NK-92 (cell line): ENCODE data around the gene FAM131C.
"Not testable (repeated sequence)": the region's sequence is repeated elsewhere in the genome, so short reads cannot be mapped to it uniquely, and the experiment has no call there.

ENCODE experiments used
- DNase-seq: peaks from one replicate; lab custom pipeline; 2025; ENCODE audit not compliant: unreplicated experiment; lab: John Stamatoyannopoulos, UW

The FAM131C gene

DNA sequence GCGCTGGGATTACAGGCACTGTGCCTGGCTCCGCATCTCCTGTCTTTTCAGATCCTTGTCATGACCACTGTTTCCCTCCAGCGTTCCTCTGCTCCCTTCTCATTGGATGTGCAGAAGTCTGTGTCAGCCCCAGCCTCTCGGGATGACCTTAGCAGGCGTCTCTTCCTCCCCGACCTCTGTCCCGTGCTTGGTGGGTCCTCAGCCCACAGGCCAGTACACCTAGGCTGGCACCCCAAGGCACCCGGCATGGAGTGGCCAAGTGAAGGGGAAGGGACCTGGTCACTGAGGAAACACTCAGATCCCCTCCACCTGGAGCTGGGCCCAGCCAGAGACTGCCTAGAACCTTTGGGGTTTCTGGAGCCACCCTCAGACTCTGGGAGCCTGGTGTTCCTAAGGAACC is 32.3 kb downstream of the FAM131C start:
- DNase-seq: no peak

DNA sequence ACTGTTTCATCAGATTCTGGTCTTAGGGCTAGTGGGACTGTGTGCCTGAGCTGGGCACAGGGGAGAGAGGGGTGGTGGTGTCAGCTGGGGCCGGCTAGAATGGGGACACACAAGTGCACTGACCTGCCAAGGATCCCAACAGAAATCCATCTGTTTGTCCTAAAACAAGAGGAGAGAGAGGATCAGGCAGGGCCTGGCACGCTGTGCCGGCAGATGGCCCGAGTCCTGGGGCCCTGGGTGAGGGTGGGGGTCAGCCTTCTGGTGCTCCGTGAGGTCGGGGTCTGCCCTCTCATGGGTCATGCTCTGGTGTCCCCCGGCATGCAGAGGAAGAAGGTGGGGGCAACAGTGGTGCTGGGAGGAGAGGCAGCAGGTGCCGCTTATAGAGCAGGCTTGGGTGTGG is 33.6 kb downstream of the FAM131C start:
- not testable (repeated sequence) for DNase-seq

DNA sequence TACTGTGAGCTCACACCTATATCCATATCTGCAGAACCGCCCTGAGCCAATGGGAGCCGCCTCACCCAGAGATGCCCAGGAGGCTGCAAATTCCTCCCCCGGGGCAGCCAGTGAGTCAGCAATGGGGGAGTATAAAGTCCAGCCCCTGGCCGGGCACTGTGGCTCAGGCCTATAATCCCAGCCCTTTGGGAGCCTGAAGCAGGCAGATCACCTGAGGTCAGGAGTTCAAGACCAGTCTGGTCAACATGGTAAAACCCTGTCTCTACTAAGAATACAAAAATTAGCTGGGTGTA is 34.9 kb downstream of the FAM131C start:
- DNase-seq: no peak

DNA sequence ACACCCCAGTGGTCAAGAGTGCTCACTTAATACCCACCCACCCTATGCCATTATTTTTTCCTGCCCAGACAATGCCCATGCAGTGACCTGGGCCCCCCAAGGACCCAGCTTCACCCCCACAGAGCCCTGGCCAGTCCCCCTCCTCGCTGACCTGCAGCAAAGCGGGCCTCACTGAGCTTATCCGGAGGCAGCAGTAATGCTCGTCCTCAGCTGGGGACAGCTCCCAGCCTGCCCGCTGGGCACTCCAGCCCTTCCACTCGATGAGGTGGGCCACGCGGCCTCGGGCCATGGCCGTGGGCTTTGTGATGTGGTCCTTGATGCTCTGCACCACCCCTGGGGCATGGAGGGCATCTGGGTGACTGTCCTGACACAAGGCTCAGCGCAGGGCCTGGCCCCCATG is 37.0 kb downstream of the FAM131C start:
- DNase-seq: not testable (repeated sequence)

DNA sequence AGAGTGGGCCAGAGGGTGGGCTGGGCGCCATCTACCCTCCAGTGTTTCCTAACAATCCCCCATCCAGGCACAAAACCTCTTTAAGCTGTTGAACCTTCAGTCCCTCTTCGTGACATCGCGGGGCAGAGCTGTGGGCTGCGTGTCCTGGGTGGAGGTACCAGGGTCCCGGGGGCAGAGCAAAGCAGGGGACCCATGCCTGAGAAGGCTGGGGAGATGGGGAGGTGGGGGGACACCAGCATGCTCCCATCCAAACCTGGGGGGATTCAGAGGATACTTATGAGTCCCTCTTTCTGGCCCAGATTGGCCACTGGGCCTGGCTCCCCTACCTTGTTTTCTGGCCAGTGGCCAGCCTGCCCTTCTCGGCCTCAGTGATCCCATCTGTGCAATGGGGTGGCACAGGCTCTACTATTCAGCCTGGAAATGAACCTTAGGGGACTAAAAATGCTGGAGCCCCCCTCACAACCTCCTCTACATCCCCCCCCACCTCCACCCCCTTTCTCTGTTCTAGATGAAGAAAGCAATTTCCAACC is 40.3 kb downstream of the FAM131C start:
- DNase-seq: not testable (repeated sequence)

DNA sequence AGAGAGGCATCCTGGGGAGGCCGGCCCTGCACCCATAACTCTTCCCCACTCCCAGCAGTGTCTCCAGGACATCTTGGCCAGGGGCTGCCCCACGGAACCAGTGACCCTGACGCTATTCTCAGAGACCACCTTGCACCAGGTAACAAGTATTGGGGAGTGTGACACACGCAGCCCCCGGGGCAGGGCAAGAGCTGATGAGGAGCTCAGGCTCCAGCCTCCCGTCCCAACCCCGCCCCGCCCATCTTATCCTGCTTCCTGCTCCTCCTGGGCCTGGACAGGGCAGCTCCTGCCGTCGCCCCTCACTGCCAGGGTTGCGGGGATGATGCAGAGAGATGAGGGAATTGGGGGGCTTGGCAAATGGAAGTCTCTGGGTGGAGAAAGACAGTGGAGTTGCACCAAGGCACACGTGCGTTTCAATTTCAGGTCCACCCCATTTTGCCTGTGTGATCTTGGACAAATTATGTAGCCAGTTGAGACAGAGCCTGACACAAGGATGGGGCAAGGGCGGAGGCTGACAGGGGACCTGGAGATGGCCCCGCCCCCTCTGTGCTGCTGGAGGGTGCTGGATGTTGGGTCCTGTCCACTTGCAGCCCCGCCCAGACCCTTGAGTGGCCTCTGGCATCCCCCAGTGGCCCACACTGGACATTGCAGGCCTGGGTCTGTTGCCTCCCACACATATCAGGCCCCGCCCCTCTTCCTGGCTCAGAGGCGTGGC is 40.9 kb downstream of the FAM131C start:
- no peak for DNase-seq

DNA sequence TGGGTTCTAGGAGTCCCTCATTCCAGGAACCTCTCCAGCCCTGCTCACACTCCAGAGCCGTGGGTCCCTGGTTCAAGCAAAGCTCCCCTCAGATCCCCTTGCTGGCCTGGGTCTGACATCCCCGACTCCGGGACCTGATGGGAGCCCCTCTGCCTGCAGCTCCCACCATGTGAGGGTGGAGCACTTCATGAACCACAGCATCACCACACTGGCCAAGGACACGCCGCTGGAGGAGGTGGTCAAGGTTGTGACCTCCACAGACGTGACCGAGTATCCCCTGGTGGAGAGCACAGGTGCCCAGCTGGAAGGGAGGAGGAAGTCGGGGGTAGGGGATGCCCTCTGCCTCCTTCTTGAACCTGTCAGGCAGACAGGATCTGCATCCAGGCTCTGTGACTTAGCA is 41.9 kb downstream of the FAM131C start:
- no peak for DNase-seq

DNA sequence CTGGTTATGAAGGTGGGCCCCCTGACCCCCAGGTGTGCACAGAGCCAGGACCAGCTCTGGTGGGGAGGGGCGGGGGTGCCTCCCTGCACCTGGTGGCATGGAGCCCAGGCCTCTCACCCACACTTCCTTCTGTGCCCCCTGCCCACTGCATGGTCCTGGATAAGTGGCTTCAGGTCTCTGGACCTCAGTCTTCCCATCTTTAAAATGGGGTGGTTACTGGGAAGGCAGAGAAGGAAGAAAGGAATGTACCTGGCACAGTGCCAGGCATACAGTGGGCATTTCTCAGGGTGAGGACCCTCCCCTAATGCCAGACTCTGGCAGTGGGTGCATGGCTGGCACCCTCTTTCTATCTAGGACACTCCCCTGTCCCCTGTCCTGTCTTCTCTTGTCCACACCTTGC is 44.2 kb downstream of the FAM131C start:
- no peak for DNase-seq

DNA sequence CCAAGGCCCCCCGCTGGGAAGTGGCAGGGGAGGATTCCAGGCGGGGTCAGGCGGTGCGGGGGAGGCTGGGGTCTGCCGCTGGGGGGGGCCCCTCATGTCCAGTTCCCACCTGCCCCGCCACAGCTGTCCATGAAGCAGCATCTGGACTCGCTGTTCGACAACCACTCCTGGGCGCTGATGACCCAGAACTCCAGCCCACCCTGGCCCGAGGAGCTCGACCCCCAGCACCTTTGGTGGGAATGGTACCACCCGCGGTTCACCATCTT is 44.5 kb downstream of the FAM131C start:
- not testable (repeated sequence) for DNase-seq

DNA sequence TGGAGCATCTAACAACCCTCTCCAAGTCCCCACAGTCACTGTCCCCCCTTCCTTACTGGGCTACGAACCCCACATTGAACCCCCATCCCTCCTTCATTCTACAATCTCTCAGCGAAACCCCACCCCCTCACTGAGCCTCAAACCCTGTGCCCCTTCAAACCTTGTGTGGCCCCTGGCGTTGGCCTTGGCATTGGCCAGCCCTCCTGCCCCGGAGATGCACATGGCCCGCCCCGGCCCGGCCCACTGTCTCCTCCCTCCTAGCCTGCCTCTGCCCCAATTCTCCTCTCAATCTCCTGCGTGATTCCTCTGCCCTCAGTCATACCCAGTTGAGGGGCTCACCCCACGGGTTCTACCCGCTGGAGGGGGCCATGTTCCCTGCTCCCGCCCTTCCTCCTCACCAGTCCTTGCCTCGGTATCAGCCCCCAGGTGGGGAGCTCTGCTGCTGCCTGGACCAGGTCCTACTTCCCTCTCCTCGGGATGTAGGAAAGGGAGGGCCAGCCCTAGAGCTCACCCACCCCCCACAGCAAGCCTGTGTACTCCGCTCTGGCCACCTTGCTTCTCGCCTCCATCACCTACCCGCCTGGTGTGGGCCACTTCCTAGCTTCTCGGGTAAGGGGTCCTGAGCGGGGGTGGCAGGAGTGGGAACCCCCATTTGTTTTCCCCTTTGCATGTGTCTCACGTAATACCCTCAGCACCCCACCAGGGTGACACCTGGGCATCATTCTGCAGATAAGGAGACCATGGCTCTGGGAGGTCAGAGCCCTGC is 45.0 kb downstream of the FAM131C start:
- DNase-seq: no peak

DNA sequence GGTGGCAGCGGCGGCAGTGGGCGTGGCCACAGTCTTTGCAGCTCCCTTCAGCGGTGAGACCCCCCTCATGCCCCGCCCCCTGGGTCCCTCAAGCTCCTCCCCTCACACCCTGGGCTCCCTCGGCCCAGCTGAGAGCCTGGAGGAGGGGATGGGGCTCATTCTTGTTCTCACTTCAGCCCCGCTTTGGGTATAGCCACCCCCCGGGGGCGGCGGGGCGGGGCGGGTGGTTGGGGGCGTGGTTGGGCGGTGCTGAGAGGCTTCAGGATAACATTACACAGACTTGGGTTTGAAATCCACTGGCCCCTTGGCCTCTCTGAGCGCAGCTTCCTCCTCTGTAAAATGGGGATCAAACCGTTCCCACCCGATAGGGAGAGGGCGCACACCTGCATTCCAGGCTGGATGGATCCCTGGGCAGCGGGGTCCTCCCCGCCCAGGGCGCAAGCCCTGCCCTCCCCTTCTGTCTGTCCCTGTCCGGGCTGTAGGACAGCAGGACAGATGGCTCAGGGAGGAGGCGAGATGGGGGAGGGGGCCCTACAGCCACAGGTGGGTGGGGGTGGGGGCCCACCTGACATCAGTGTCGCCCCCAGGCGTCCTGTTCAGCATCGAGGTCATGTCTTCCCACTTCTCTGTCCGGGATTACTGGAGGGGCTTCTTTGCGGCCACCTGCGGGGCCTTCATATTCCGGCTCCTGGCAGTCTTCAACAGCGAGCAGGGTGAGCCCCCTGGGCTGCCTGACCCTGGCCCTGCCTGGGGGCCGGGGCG is 46.5 kb downstream of the FAM131C start:
- DNase-seq: no peak

DNA sequence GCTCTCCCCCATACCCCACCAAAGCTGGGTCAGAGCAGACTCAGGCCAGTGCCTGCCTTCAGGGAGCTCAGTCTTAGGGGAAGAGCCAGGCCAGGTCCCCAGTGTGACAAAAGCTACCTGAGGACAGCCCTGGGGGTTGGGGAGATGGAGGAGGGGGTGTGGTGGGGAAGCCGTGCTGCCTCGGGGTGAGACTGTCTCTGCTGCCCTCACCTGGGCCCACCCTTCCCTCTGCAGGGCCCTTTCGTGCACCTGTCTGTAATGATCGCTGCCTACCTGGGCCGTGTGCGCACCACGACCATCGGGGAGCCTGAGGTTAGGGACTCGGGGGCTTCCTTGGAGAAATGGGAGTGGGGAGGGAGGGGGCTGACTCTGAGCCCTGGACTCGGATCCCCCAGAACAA is 47.1 kb downstream of the FAM131C start:
- DNase-seq: not testable (repeated sequence)

DNA sequence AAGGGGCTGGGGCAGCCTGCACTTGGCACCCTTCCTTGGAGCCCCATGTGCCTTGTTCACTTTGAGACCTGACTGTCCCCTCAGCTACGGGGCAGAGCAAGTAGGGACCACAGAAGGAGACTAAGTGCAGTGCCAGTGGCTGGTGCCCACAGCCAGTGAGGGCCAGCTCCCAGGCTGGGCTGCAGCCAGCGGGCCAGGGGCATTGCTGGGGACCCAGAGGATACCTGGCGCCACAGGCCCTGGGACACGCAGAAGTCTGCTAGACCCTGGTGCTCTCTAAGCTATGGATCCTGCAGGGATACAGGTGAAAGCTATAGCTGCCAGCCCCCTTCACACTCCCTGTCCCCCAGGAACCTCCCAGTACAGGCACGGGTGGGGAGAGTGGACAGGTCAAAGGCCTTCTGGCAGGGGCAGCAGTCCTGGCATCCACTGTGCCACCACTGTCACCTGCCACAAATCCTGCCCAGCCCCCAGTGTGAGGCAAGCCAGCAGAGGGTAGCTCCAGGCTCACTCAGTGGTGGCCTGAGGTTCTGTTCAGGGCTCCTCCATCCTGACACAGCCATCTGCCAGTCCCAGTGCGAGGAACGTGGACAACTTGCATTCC is 50.3 kb downstream of the FAM131C start:
- DNase-seq: no peak

DNA sequence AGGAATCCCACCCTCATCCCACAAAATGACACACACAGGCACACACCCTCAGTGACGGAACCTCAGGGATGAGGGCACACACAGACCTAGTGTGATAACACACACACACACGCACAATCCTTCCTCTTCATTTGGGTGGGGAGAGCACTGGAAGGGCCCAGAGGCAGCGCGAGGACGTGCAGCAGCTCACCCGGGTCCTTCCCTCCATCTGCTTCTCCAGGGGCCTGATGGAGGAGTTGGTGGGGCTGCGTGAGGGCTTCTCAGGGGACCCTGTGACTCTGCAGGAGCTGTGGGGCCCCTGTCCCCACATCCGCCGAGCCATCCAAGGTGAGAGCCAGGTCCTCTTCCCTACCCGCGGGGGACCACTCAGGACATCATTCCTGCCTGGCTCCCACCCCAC is 51.1 kb downstream of the FAM131C start:
- DNase-seq: no peak

DNA sequence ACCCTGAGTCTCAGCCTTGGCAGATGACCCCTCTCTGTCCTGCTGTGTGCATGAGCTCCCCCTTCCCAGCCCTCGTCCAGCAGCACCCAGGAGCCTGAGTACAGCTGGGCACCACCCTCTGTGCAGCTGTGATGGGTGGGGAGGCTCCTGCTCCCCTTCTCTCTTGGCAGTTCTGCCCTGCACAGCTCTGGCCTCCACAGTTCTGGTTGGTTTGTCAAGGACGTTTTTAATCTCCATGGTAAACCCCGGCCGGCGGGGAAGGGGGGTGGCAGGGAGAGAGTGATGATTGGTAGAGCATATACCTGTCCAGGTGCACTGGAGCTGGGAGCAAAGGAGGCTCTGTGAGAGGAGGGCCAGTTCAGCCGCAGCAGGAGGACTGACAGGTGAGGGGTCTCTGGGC is 51.8 kb downstream of the FAM131C start, which contains the start of gene CLCNKA:
TSS of gene CLCNKA (plus strand) at position 356 of the 400 bp plus-strand sequence. CDS start 584 bp downstream, outside the sequence.
- no peak for DNase-seq

DNA sequence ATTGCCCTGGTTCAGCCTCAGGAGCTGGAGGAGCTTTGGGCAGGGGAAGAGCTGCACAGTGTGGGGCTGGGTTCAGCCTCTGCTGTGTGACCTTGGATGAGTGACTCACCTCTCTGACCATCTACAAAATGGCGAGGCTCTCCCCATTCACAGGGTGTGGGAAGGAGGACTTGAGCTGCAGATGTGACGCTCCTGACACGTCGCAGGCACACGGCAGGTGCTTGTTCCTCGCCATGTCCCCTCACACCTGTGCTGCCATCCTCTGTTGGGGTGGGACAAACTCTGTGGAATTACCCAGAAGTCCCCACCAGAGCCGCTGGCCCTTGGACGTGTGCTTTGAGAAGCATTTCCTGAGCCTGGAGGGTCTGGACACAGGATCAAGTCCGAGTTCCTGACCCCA is 52.6 kb downstream of the FAM131C start:
- DNase-seq: not testable (repeated sequence)

DNA sequence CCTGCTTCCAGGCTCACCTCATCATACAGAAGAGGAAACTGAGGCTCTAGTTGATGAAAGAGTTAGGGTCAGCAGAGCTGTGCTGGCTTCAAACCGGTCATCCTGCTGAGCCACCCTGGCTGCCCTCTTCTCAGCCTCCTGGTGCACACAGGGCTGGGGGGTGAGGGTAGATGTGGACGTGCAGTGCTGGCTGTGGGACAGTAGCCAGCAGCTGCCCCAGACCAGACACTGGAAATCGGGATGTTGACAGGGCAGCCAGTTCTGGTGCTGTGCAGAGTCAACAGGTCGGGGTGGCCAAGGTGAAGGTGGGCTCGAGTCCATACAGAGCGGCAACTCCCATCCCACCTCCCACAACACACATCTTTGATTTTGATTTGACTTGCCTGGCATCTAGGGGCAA is 53.1 kb downstream of the FAM131C start:
- DNase-seq: no peak

DNA sequence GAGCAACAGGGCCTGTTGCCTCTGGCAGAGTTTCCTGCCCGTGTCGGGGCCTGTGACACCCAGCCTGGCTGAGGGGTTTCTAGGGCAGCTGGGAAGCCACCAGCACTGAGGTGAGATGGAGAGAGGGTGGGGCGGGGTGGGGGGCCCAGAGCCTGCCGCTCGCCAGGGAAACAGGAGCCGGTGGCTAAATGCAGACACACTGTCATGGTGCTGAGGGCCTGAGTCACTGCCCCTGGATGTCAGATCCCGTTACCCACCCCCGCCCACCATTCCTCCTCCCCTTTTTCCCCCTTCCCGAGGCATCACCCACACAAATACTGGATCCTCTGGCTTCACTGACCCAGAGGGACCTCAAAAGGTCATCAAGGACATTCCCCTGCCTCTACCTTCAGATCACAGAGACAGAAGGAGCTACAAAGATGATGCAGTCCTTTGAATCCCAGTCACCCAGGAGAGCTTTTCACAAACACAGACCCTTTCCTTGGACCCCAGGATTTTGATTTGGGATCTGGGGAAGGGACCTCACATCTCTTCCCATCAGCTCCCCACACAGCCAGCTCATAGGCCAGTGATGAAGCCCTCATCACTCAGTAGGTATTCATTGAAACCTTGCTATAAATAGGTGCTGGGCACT is 53.7 kb downstream of the FAM131C start:
- no peak for DNase-seq

DNA sequence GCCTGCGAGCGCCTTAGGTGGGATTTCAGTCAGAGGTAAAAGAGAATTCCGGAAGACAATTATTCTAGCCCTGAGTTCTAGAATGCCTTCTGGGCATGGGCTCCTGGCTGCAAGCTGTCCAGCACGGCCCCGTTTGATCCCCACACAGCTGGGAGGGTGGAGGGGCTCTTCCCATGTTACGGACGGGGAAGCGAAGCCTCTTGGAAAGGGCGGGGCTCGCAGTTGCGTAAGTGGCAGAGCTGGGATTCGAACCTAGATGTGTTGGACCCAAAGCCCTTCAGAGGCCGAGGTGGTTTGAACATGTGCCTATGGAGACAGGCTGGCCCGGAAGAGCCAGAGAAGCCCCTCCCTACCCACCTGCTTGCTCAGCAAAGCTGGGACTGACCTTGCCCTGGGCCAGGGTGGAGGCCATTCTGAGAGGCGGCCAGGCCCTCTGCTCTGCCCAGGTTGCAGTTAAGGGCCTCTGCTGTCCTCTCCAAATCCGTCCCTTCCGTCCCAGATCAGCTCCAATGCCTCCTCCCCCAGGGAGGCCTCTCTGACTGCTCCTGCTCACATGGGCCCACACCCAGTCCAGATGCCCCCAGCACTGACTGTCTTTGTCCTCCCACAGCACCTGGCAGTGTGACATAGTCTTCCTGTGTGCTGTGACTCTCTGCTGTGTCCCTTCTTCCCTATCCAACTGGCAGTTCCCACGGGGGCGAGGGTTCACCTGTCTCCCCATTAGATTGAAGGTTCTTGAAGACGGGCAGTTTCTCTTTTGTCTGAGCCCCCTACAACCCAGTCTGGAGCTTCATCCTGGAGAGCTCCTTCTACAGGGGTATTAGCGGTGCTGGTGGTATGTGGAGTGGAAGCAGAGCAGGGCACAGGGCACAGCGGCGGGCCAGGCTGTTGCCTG is 54.5 kb downstream of the FAM131C start:
- DNase-seq: no peak

DNA sequence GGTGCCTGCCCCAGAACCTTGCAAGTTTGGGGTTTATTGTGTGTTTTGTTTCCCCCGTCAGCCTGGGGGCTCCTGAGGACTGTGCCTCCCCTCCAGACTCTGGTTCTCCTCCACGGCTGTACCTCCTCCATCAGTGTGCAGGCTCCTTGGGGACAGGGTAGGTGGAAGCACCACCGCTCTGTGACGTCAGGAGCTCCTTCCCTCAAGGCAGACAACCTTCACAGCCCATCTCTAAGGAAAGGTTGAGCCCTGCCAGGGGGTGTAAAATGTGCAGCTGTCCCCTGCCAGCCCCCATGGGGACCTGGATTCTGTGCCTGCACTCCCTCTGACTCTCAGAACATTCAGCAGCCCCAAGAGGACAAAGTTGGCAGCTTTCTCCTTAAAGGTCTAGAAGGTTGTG is 55.1 kb downstream of the FAM131C start:
- no peak for DNase-seq
